ENCODE data around the gene IFT22.

- TF ChIP-seq SMC3 (IDR thresholded peaks at IDR 0.05; ENCODE audit: low read depth, low read length) (no peak), CTCF (conservative IDR thresholded peaks at IDR 0.05; ENCODE audit: low read depth, low read length) (no peak)
Observed at GRCh38 chr7:101340379-101340778, 18.8 kb upstream of the IFT22 start.
